ENCODE data around the gene NUDT16L1.

GRCh38 chr16:4654011-4654963 is 39.1 kb upstream of the NUDT16L1 start:
- no peak for TF ChIP-seq CTCF (IDR thresholded peaks at IDR 0.05; ENCODE audit: low read length)
- no peak for TF ChIP-seq EZH2 (IDR thresholded peaks at IDR 0.05; ENCODE audit: borderline replicate concordance, low read length)
